Measurements from ENCODE around the gene UBALD2.
A peak's percentile ranks its signal among the peaks of the same experiment; 100 is the strongest.
"Not testable (repeated sequence)": the region's sequence is repeated elsewhere in the genome, so short reads cannot be mapped to it uniquely, and the experiment has no call there.

UBALD2 gene

GRCh38 chr17:76264755-76265623, at the start of gene UBALD2:
Gene UBALD2 (plus strand): TSS chr17:76265348. CDS start chr17:76265506, 158 bp downstream.
- peak; percentile 99 for DNase-seq (ENCODE audit: extremely low read depth, low read depth)
- no peak for TF ChIP-seq CTCF (IDR thresholded peaks at IDR 0.05; ENCODE audit: low read depth, low read length)

GRCh38 chr17:76217081-76217480, 48.1 kb upstream of the UBALD2 start:
- DNase-seq (ENCODE audit: extremely low read depth, low read depth): no peak
- no peak for TF ChIP-seq CTCF (IDR thresholded peaks at IDR 0.05; ENCODE audit: low read depth, low read length)

GRCh38 chr17:76219670-76220383, 45.3 kb upstream of the UBALD2 start:
- DNase-seq (ENCODE audit: extremely low read depth, low read depth): no peak
- no peak for TF ChIP-seq CTCF (IDR thresholded peaks at IDR 0.05; ENCODE audit: low read depth, low read length)

GRCh38 chr17:76223802-76224201, 41.3 kb upstream of the UBALD2 start:
- DNase-seq (ENCODE audit: extremely low read depth, low read depth): no peak
- TF ChIP-seq CTCF (IDR thresholded peaks at IDR 0.05; ENCODE audit: low read depth, low read length): no peak

GRCh38 chr17:76225373-76226086, 39.6 kb upstream of the UBALD2 start:
- not testable (repeated sequence) for DNase-seq (ENCODE audit: extremely low read depth, low read depth)

GRCh38 chr17:76226749-76227148, 38.4 kb upstream of the UBALD2 start:
- DNase-seq (ENCODE audit: extremely low read depth, low read depth): not testable (repeated sequence)

GRCh38 chr17:76232342-76232741, 32.8 kb upstream of the UBALD2 start:
- no peak for TF ChIP-seq CTCF (IDR thresholded peaks at IDR 0.05; ENCODE audit: low read depth, low read length)
- DNase-seq (ENCODE audit: extremely low read depth, low read depth): peak; percentile 81

All from AG09319 (cell line).